Measurements from ENCODE around the gene KNL1.
"Not testable (repeated sequence)": the region's sequence is repeated elsewhere in the genome, so short reads cannot be mapped to it uniquely, and the experiment has no call there.

Gene KNL1

DNA sequence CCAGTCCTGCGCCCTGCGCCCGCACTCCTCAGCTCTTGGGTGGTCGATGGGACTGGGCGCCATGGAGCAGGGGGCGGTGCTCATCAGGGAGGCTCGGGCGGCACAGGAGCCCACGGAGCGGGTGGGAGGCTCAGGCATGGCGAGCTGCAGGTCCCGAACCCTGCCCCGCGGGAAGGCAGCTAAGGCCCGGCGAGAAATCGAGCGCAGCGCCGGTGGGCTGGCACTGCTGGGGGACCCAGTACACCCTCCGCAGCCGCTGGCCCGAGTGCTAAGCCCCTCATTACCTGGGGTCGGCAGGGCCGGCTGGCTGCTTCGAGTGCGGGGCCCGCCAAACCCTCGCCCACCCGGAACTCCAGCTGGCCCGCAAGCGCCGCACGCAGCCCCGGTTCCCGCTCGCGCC lies 82.9 kb downstream of the KNL1 start:
- not testable (repeated sequence) for DNase-seq (ENCODE audit: low read depth in 2 of 2)

DNA sequence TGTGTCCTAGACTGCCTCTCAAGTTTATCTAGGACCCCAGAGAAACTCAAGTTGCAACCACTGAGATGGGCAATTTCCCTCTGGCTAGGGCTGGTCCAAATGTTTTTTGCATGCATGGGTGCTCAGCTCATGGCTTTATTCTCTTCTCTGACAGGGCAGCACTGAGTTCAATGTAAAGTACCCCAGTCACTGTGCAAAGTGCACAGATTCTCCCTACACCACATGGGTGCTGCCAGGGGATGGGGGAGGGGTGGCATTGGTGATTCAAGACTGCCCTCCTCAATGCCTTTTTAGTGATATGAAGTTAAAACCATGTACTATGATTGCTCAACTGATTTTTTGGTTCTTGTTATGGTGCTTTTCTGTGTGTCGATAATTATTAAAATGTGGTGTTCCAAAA lies 86.1 kb downstream of the KNL1 start:
- no peak for DNase-seq (ENCODE audit: low read depth in 2 of 2)

DNA sequence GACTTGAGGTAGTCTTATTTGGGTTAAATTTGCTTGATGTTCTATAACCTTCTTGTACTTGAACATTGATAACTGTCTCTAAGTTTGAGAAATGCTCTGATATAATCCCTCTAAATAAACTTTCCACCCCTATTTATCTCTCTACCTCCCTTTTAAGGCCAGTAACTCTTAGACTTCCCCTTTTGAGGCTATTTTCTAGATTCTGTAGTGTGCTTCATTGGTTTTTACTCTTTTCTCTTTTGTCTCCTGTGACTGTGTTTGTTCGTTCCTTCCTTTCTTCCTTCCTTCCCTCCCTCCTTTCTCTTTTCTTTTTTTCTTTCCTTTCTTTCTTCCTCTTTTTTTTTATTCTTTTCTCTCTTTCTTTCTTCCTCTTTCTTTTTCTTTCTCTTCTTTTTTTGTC lies 86.9 kb downstream of the KNL1 start:
- not testable (repeated sequence) for DNase-seq (ENCODE audit: low read depth in 2 of 2)

GRCh38 chr15:40684381-40684780 lies 90.3 kb downstream of the KNL1 start:
- no peak for DNase-seq (ENCODE audit: low read depth in 2 of 2)

DNA sequence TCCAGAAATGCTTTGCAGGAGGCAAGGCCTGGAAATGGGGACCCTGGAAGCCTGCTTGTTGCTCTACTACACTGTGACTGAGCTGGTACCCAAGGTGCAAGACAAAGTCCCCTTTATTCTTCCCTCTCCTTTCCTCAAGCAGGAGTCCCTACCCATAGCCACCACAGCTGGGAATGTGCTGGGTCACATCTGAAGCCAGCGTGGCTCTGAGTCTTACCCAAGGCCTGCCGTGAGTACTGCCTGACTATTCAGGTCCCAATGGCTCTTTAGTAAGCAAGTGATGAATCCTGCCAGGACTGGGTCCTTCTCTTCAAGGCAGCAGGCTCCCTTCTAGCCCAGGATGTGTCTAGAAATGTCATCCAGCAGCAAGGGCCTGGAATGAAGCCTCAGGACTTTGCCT lies 91.3 kb downstream of the KNL1 start:
- no peak for DNase-seq (ENCODE audit: low read depth in 2 of 2)

GRCh38 chr15:40688932-40689799 lies 95.1 kb downstream of the KNL1 start:
- DNase-seq (ENCODE audit: low read depth in 2 of 2): no peak

DNA sequence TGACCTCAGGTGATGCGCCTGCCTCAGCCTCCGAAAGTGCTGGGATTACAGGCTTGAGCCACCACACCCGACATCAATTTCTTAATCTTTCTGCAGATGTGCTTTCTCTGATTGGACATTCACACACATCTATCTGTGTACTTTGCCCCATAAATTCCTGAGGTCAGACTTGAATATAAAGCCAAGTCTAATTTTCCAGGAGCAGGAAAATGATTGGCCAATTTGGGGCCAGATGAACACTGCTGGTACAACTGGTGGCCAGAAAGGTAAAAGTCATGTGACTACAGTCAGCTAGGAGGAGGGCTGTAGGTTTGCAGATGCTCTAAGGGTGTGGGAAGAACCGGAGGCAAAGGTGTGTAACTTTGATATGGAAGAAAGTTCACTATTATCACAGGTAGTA lies 97.7 kb downstream of the KNL1 start:
- DNase-seq (ENCODE audit: low read depth in 2 of 2): no peak

DNA sequence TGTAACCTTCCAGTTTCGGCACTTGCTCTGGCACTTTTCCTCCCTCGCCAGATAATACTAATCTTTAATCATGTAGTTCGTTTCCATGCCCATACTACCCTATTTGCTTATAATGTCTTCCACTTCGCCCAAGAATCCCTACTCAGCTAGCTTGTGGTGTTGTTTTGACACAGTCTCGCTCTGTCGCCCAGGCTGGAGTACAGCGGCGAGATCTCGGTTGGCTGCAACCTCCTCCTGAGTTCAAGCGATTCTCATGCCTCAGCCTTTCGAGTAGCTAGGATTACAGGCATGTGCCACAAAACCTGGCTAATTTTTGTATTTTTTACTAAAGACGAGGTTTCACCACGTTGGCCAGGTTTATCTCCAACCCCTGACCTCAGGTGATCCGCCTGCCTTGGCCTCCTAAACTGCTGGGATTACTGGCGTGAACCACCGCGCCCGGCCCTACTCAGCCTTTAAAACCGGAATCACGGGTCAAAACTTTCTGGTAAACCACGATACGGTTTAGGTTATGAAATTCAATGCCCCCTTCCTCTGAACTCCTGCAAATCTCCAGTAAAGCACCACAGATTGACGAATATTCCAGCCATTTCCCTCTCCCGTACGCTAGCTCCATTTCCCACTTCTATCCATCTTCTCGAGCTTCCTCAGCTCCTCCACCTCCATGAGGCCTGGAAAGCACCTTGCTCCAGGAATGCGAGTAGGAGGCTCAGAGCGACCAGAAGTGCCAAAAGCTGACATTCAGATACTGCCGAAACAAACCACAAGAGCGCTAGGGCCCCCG lies 100.0 kb downstream of the KNL1 start:
- DNase-seq (ENCODE audit: low read depth in 2 of 2): no peak

- DNase-seq (ENCODE audit: low read depth in 2 of 2): peak; percentile 86 to 92
Measured at GRCh38 chr15:40694688-40695468, 100.8 kb downstream of the KNL1 start, which contains the start of gene RAD51. Gene RAD51, plus strand, starts transcription at chr15:40695174. Its CDS starts 3,585 bp downstream, at chr15:40698759.

- DNase-seq (ENCODE audit: low read depth in 2 of 2): peak in 1 of 2 donors; percentile 12
Measured at GRCh38 chr15:40695469-40695890, 101.4 kb downstream of the KNL1 start.

GRCh38 chr15:40696228-40696627 lies 102.2 kb downstream of the KNL1 start:
- no peak for DNase-seq (ENCODE audit: low read depth in 2 of 2)

- no peak for DNase-seq (ENCODE audit: low read depth in 2 of 2)
Measured at GRCh38 chr15:40697916-40698315, 103.9 kb downstream of the KNL1 start.

- DNase-seq (ENCODE audit: low read depth in 2 of 2): no peak
Measured at GRCh38 chr15:40702077-40702476, 108.0 kb downstream of the KNL1 start.

- DNase-seq (ENCODE audit: low read depth in 2 of 2): no peak
Measured at GRCh38 chr15:40706121-40706520, 112.1 kb downstream of the KNL1 start.
